ENCODE data around the gene ADAMTS13.
"Not testable (repeated sequence)": the region's sequence is repeated elsewhere in the genome, so short reads cannot be mapped to it uniquely, and the experiment has no call there.

The ADAMTS13 gene

GRCh38 chr9:133425049-133425632 lies 3.0 kb downstream of the ADAMTS13 start:
- no peak for DNase-seq (ENCODE audit: low read depth in 3 of 3)

GRCh38 chr9:133426011-133426410 lies 3.8 kb downstream of the ADAMTS13 start:
- no peak for DNase-seq (ENCODE audit: low read depth in 3 of 3)

GRCh38 chr9:133427658-133428348 lies 5.6 kb downstream of the ADAMTS13 start:
- no peak for DNase-seq (ENCODE audit: low read depth in 3 of 3)

GRCh38 chr9:133428617-133429101 lies 6.5 kb downstream of the ADAMTS13 start:
- no peak for DNase-seq (ENCODE audit: low read depth in 3 of 3)

GRCh38 chr9:133429214-133429613 lies 7.0 kb downstream of the ADAMTS13 start:
- DNase-seq (ENCODE audit: low read depth in 3 of 3) = no peak

- peak in 1 of 3 experiments; percentile 22 for DNase-seq (ENCODE audit: low read depth in 3 of 3)
Observed at GRCh38 chr9:133429641-133430161, 7.5 kb downstream of the ADAMTS13 start.

GRCh38 chr9:133430244-133430643 lies 8.1 kb downstream of the ADAMTS13 start:
- no peak for DNase-seq (ENCODE audit: low read depth in 3 of 3)

- no peak for DNase-seq (ENCODE audit: low read depth in 3 of 3)
Observed at GRCh38 chr9:133433351-133433843, 11.2 kb downstream of the ADAMTS13 start.

- no peak for DNase-seq (ENCODE audit: low read depth in 3 of 3)
Observed at GRCh38 chr9:133436681-133437080, 14.5 kb downstream of the ADAMTS13 start.

- no peak for DNase-seq (ENCODE audit: low read depth in 3 of 3)
Observed at GRCh38 chr9:133437753-133438531, 15.8 kb downstream of the ADAMTS13 start.

- no peak for DNase-seq (ENCODE audit: low read depth in 3 of 3)
Observed at GRCh38 chr9:133439337-133439736, 17.2 kb downstream of the ADAMTS13 start.

GRCh38 chr9:133440874-133441273 lies 18.7 kb downstream of the ADAMTS13 start:
- no peak for DNase-seq (ENCODE audit: low read depth in 3 of 3)

- DNase-seq (ENCODE audit: low read depth in 3 of 3) = no peak
Observed at GRCh38 chr9:133441571-133441970, 19.4 kb downstream of the ADAMTS13 start.

GRCh38 chr9:133443248-133443647 lies 21.1 kb downstream of the ADAMTS13 start:
- no peak for DNase-seq (ENCODE audit: low read depth in 3 of 3)

- no peak for DNase-seq (ENCODE audit: low read depth in 3 of 3)
Observed at GRCh38 chr9:133443982-133444381, 21.8 kb downstream of the ADAMTS13 start.

- no peak for DNase-seq (ENCODE audit: low read depth in 3 of 3)
Observed at GRCh38 chr9:133445293-133445969, 23.3 kb downstream of the ADAMTS13 start.

GRCh38 chr9:133448487-133448972 lies 26.4 kb downstream of the ADAMTS13 start:
- DNase-seq (ENCODE audit: low read depth in 3 of 3) = no peak

- no peak for DNase-seq (ENCODE audit: low read depth in 3 of 3)
Observed at GRCh38 chr9:133449760-133450159, 27.6 kb downstream of the ADAMTS13 start.

- DNase-seq (ENCODE audit: low read depth in 3 of 3) = not testable (repeated sequence)
Observed at GRCh38 chr9:133451865-133452264, 29.7 kb downstream of the ADAMTS13 start.

- no peak for DNase-seq (ENCODE audit: low read depth in 3 of 3)
Observed at GRCh38 chr9:133452562-133452961, 30.4 kb downstream of the ADAMTS13 start.

GRCh38 chr9:133453651-133454050 lies 31.5 kb downstream of the ADAMTS13 start:
- no peak for DNase-seq (ENCODE audit: low read depth in 3 of 3)
